ENCODE results near the gene RSRP1. TPM values are rescaled to one million over a fixed set of nuclear protein-coding genes. Genes with fewer than 3 reads are reported as not detected.

RSRP1 gene
- total and polyA plus RNA-seq, 2 experiments from 2014 or later: 153 to 160 TPM

- TF ChIP-seq EZH2 (IDR thresholded peaks at IDR 0.05; ENCODE audit: borderline replicate concordance): no peak
- TF ChIP-seq EZH2phosphoT487 (IDR thresholded peaks at IDR 0.05; ENCODE audit: low read depth, severe bottlenecking, unreplicated experiment): no peak
- H2AFZ ChIP-seq: no peak overlapping the region
- no peaks in the 10 kb centered on the region for H3K9me2 ChIP-seq (replicated peaks; ENCODE audit: insufficient read depth)
- H3K27me3 ChIP-seq: no peaks in the 10 kb centered on the region
- DNase-seq (ENCODE audit: low spot score): no peak
- no peaks in the 10 kb centered on the region for H3K9me3 ChIP-seq (ENCODE audit: low read depth)
- H3K36me3 ChIP-seq (replicated peaks; ENCODE audit: insufficient read depth, low read depth): no peaks in the 10 kb centered on the region
- 82% methylated on average over 5 of the region's 5 CpGs for WGBS (ENCODE audit: low lambda C conversion rate, missing lambda C conversion rate)
- H3K27ac ChIP-seq: no peak overlapping the region
- no peaks in the 10 kb centered on the region for H3K4me1 ChIP-seq (ENCODE audit: insufficient read depth)
- no peaks in the 10 kb centered on the region for H4K20me1 ChIP-seq (ENCODE audit: insufficient read depth, poor library complexity, severe bottlenecking)
- H3K79me2 ChIP-seq: peaks cover 6% of the 10 kb centered on the region
- no peak overlapping the region for H3K4me3 ChIP-seq
- no peak overlapping the region for H3K4me2 ChIP-seq
Measured at GRCh38 chr1:25256578-25256965, 9.3 kb upstream of the RSRP1 start.

GRCh38 chr1:25255706-25256577 lies 8.7 kb upstream of the RSRP1 start:
- no peak for DNase-seq (ENCODE audit: low spot score)
- H3K4me2 ChIP-seq: no peak overlapping the region
- no peaks in the 10 kb centered on the region for H3K4me1 ChIP-seq (ENCODE audit: insufficient read depth)
- no peaks in the 10 kb centered on the region for H3K27me3 ChIP-seq
- H4K20me1 ChIP-seq (ENCODE audit: insufficient read depth, poor library complexity, severe bottlenecking): no peaks in the 10 kb centered on the region
- no peaks in the 10 kb centered on the region for H3K9me2 ChIP-seq (replicated peaks; ENCODE audit: insufficient read depth)
- no peaks in the 10 kb centered on the region for H3K9me3 ChIP-seq (ENCODE audit: low read depth)
- H3K27ac ChIP-seq: no peak overlapping the region
- H2AFZ ChIP-seq: no peak overlapping the region
- no peaks in the 10 kb centered on the region for H3K36me3 ChIP-seq (replicated peaks; ENCODE audit: insufficient read depth, low read depth)
- WGBS (ENCODE audit: low lambda C conversion rate, missing lambda C conversion rate): 89% methylated on average over 18 of the region's 18 CpGs
- H3K4me3 ChIP-seq: no peak overlapping the region
- H3K79me2 ChIP-seq: peaks cover 6% of the 10 kb centered on the region
- TF ChIP-seq EZH2phosphoT487 (IDR thresholded peaks at IDR 0.05; ENCODE audit: low read depth, severe bottlenecking, unreplicated experiment): no peak

- no peak overlapping the region for H3K4me3 ChIP-seq
- 56% methylated on average over 2 of the region's 2 CpGs for WGBS (ENCODE audit: low lambda C conversion rate, missing lambda C conversion rate)
Measured at GRCh38 chr1:25253911-25254310, 6.7 kb upstream of the RSRP1 start.

More at GRCh38 chr1:25253911-25254310, 6.7 kb upstream of the RSRP1 start:
- Histone ChIP-seq H2AFZ (no peak overlapping the region), H3K27ac (no peak overlapping the region), H3K9me3 (ENCODE audit: low read depth) (no peaks in the 10 kb centered on the region), H3K4me2 (no peak overlapping the region), H4K20me1 (ENCODE audit: insufficient read depth, poor library complexity, severe bottlenecking) (no peaks in the 10 kb centered on the region), H3K9me2 (replicated peaks; ENCODE audit: insufficient read depth) (no peaks in the 10 kb centered on the region), H3K4me1 (ENCODE audit: insufficient read depth) (no peaks in the 10 kb centered on the region), H3K27me3 (no peaks in the 10 kb centered on the region), H3K36me3 (replicated peaks; ENCODE audit: insufficient read depth, low read depth) (no peaks in the 10 kb centered on the region), H3K79me2 (peaks cover 6% of the 10 kb centered on the region)
- no peak for DNase-seq (ENCODE audit: low spot score)
- no peak for TF ChIP-seq CTCF (IDR thresholded peaks at IDR 0.05; ENCODE audit: poor library complexity)
- no peak for TF ChIP-seq EZH2 (IDR thresholded peaks at IDR 0.05; ENCODE audit: borderline replicate concordance)
- no peak for TF ChIP-seq EZH2phosphoT487 (IDR thresholded peaks at IDR 0.05; ENCODE audit: low read depth, severe bottlenecking, unreplicated experiment)

Data from hepatocyte (in vitro differentiated cells).